ENCODE results near the gene BMP4.

GRCh38 chr14:53924753-53925152 lies 31.9 kb downstream of the BMP4 start:
- TF ChIP-seq CTCF (IDR thresholded peaks at IDR 0.05) (no peak), POLR2AphosphoS5 (IDR thresholded peaks at IDR 0.05; ENCODE audit: low read depth, low read length) (no peak), TCF7L2 (IDR thresholded peaks at IDR 0.05; ENCODE audit: low read depth, low read length) (no peak), SIN3A (IDR thresholded peaks at IDR 0.05; ENCODE audit: borderline replicate concordance, insufficient read depth, low read depth, low read length) (no peak)
- TF ChIP-seq, protein P1, sequence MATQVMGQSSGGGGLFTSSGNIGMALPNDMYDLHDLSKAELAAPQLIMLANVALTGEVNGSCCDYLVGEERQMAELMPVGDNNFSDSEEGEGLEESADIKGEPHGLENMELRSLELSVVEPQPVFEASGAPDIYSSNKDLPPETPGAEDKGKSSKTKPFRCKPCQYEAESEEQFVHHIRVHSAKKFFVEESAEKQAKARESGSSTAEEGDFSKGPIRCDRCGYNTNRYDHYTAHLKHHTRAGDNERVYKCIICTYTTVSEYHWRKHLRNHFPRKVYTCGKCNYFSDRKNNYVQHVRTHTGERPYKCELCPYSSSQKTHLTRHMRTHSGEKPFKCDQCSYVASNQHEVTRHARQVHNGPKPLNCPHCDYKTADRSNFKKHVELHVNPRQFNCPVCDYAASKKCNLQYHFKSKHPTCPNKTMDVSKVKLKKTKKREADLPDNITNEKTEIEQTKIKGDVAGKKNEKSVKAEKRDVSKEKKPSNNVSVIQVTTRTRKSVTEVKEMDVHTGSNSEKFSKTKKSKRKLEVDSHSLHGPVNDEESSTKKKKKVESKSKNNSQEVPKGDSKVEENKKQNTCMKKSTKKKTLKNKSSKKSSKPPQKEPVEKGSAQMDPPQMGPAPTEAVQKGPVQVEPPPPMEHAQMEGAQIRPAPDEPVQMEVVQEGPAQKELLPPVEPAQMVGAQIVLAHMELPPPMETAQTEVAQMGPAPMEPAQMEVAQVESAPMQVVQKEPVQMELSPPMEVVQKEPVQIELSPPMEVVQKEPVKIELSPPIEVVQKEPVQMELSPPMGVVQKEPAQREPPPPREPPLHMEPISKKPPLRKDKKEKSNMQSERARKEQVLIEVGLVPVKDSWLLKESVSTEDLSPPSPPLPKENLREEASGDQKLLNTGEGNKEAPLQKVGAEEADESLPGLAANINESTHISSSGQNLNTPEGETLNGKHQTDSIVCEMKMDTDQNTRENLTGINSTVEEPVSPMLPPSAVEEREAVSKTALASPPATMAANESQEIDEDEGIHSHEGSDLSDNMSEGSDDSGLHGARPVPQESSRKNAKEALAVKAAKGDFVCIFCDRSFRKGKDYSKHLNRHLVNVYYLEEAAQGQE (IDR thresholded peaks at IDR 0.05; ENCODE audit: insufficient read depth in 1 of 2, low read depth in 2 of 2, low read length in 1 of 2): no peak
